ENCODE data around the gene ARHGAP22.

The ARHGAP22 gene

DNA sequence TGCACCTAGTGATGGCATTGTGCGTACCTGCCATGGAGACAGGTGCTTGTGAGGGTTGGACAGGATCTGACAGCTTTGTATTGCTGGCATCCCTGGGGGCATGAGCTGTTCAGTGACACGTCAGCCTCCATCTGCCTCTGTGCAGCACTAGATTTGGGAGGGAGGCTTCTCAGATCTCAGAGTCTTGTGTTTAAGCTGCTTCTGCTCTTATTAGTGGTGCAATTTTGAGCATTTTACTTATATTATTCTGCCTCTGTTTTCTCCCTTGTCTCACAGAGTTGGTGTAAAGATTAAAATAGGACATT is 5.1 kb downstream of the ARHGAP22 start:
- H3K27ac ChIP-seq, result no peak overlapping the region
- TF ChIP-seq, protein P1, sequence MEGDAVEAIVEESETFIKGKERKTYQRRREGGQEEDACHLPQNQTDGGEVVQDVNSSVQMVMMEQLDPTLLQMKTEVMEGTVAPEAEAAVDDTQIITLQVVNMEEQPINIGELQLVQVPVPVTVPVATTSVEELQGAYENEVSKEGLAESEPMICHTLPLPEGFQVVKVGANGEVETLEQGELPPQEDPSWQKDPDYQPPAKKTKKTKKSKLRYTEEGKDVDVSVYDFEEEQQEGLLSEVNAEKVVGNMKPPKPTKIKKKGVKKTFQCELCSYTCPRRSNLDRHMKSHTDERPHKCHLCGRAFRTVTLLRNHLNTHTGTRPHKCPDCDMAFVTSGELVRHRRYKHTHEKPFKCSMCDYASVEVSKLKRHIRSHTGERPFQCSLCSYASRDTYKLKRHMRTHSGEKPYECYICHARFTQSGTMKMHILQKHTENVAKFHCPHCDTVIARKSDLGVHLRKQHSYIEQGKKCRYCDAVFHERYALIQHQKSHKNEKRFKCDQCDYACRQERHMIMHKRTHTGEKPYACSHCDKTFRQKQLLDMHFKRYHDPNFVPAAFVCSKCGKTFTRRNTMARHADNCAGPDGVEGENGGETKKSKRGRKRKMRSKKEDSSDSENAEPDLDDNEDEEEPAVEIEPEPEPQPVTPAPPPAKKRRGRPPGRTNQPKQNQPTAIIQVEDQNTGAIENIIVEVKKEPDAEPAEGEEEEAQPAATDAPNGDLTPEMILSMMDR (IDR thresholded peaks at IDR 0.05), result no peak
- no peak for TF ChIP-seq ZFX (IDR thresholded peaks at IDR 0.05; ENCODE audit: borderline replicate concordance)

DNA sequence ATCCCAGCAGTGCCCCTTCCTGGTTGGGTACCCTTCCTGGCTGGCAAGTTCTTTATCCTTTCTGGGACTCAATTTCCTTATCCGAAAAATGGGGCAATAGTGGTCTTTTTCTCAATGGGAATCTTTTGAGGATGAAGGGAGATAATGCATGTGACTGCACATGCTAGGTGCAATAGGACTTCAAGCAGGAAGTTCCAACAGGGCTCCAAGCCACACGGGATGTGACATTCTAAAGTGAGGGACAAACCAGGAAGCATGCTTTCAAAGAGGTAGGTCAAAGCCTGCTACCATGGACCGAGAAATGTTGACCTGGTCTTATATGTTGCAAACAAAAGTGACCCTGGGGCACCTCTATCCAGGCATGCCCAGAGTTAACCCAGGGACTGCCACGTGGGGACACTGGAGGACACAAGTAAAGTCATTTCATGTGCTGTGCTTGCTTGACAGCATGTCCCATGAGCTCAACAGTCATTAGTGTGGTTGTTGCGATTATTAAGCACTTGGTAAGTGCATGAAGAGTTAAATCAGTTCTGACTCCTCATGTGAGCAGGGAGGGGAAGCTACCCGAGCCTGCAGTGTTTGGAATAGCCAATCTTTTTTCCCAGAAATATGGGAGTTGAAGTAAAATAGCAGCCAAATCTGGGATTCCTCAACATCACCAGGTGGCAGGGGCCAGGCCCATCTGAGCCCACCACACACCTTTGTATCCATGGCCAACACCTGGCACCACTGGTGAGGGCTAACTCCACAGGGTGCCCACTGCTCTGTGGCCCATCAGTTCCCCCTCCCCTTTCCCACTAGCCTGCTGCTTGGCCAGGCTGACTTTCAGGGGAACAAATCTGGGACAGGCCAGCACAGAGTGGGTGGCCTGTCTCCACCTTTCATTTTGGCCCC is 5.7 kb downstream of the ARHGAP22 start:
- TF ChIP-seq ZFX (IDR thresholded peaks at IDR 0.05; ENCODE audit: borderline replicate concordance), result no peak
- TF ChIP-seq, protein P1 (IDR thresholded peaks at IDR 0.05), result no peak
- no peak overlapping the region for H3K27ac ChIP-seq

DNA sequence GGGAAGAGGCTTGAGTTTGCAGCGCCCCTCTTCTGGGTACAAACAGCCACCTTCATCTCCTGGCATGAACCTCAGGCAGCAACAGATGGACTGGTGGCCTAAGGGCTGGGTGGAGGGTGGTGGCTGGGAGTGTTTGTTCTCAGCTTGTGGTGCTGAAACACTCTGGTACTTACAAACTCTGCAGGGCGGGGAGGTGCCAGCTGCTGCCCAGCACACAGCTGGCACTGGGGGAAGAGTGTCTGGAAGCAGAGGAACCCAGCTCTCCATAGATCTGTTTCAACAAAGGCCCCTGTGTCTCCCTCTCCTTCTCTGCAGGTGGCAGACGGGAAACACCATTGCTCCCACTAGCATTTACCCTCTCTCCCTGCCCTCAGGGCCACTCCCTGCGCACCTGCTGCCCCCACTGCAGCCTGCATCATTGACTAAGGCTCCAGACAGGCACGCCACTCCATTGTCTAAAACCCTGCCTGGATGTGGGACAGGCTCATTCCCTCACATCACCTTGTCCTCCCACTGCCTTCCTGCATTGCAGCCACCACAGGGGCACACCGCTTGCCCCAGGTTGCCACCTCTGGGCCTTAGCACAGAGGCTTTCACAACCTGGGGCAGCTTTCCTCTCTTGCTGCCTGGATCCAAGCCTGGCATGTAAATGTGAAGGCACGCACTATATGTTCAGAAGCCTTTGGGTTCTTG is 6.5 kb downstream of the ARHGAP22 start:
- H3K27ac ChIP-seq, result no peak overlapping the region
- TF ChIP-seq ZFX (IDR thresholded peaks at IDR 0.05; ENCODE audit: borderline replicate concordance), result no peak
- TF ChIP-seq, protein P1 (IDR thresholded peaks at IDR 0.05), result no peak

DNA sequence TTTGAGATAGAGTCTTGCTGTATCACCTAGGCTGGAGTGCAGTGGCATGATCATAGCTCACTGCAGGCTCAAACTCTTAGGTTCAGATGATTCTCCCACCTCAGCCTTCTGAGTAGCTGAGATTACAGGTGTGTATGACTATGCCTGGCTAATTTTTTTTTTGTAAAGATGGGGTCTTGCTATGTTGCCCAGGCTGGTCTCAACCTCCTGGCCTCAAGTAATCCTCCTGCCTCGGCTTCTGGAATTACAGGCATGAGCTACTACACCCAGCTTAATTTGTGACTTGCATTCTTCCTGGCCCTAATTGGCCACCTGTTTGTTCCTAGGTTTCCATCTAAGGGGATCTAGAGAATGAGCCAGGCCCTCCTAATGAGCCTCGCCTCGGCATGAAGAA is 9.3 kb downstream of the ARHGAP22 start:
- no peak for TF ChIP-seq ZFX (IDR thresholded peaks at IDR 0.05; ENCODE audit: borderline replicate concordance)
- TF ChIP-seq, protein P1 (IDR thresholded peaks at IDR 0.05), result no peak
- H3K27ac ChIP-seq, result no peak overlapping the region

- H3K27ac ChIP-seq, result no peak overlapping the region
Measured at GRCh38 chr10:48594803-48595538, 9.9 kb downstream of the ARHGAP22 start.

DNA sequence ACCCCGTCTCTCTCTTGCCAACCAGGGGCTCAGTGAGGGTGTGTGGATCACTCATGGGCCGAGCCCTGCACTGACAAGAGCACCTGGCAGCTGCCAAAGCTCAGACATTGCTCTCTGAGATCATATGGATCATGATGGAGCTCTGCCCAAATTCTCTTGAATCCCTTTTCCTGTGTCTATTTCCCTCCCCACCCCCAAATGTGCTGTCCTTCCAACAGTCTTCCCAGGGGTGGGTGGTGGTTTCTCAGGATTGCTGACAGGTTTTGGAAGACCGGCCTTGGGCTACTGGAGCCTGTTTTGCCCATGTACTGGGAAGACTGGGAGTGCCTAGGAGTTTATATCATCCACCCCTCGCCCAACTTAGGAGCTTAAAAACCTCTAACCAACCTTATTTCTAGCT is 10.5 kb downstream of the ARHGAP22 start:
- H3K27ac ChIP-seq, result no peak overlapping the region
- TF ChIP-seq, protein P1 (IDR thresholded peaks at IDR 0.05), result no peak
- no peak for TF ChIP-seq ZFX (IDR thresholded peaks at IDR 0.05; ENCODE audit: borderline replicate concordance)

More at GRCh38 chr10:48594803-48595538, 9.9 kb downstream of the ARHGAP22 start:
- no peak for TF ChIP-seq ZFX (IDR thresholded peaks at IDR 0.05; ENCODE audit: borderline replicate concordance)
- TF ChIP-seq, protein P1 (IDR thresholded peaks at IDR 0.05), result no peak
